Measurements from ENCODE around the gene BRAF.

DNA sequence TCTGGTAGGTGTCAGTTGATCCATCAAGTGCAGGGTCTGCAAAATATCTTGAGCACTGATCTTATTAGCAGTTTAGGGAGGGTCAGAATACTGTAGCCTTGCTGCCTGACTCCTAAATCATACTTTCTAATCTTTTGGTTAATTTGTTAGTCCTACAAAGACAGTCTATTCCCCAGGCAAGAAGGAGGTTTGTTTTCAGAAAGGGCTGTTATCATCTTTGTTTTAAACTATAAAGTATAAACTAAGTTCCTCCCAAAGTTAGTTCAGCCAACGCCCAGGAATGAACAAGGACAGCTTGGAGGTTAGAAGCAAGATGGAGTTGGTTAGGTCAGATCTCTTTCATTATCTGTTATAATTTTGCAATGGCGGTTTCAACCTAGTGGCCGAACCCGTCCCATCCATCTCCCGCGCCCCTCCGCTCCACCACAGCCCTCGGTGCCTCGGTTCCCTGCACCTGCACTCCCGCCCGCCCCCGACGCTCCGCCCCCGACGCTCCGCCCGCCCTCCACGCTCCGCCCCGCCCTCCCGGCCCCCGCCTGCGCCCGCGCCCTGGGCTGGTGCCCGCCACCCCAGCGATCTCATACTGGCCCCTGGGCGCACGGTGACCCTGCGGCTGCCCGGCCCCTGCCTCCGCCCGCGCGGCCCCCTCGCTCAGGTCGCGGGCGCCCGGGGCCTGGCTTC is 252.2 kb downstream of the BRAF start, which contains the start of gene ADCK2:
- TF ChIP-seq, protein P1, sequence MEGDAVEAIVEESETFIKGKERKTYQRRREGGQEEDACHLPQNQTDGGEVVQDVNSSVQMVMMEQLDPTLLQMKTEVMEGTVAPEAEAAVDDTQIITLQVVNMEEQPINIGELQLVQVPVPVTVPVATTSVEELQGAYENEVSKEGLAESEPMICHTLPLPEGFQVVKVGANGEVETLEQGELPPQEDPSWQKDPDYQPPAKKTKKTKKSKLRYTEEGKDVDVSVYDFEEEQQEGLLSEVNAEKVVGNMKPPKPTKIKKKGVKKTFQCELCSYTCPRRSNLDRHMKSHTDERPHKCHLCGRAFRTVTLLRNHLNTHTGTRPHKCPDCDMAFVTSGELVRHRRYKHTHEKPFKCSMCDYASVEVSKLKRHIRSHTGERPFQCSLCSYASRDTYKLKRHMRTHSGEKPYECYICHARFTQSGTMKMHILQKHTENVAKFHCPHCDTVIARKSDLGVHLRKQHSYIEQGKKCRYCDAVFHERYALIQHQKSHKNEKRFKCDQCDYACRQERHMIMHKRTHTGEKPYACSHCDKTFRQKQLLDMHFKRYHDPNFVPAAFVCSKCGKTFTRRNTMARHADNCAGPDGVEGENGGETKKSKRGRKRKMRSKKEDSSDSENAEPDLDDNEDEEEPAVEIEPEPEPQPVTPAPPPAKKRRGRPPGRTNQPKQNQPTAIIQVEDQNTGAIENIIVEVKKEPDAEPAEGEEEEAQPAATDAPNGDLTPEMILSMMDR (IDR thresholded peaks at IDR 0.05): no peak
- TF ChIP-seq POLR2AphosphoS5 (IDR thresholded peaks at IDR 0.05) (no peak), EP300 (IDR thresholded peaks at IDR 0.05) (no peak)
